A549 (cell line): ENCODE measurements around the gene UNC5C.

ENCODE experiments used
- CHD2 ChIP-seq: fragments of 150-350 bp; IDR thresholded peaks from 2 replicates; pipeline ENCODE4 v1.6.1; 2014; ENCODE audit warnings: low read length; ENCODE audit not compliant: partially characterized antibody
- HOXA7 ChIP-seq: fragments of 250-450 bp; sonication (Bioruptor Pico); IDR thresholded peaks from 2 replicates; pipeline ENCODE4 v1.5.0; 2020; ENCODE audit warnings: mild to moderate bottlenecking, moderate library complexity
- PHF8 ChIP-seq: fragments of 200-600 bp; sonication (generic); IDR thresholded peaks from 2 replicates; pipeline ENCODE4 v1.6.1; 2016; ENCODE audit warnings: low read depth, mild to moderate bottlenecking, antibody characterized with exemption, moderate library complexity, borderline replicate concordance
- POLR2A ChIP-seq: IDR thresholded peaks from 2 replicates; pipeline ENCODE4 v1.6.1; 2012; ENCODE audit warnings: mild to moderate bottlenecking, low read length
- POLR2AphosphoS2 ChIP-seq: conservative IDR thresholded peaks from 2 replicates; pipeline ENCODE4 v1.6.1; 2012; ENCODE audit warnings: low read length, improper control_type of control experiment, inconsistent platforms
- RFX5 ChIP-seq: fragments of 450-650 bp; IDR thresholded peaks from 2 replicates; pipeline ENCODE4 v1.7.1; 2014; ENCODE audit warnings: antibody characterized with exemption, mild to moderate bottlenecking, moderate library complexity
- ZC3H11A ChIP-seq: fragments of 450-650 bp; IDR thresholded peaks from 2 replicates; pipeline ENCODE4 v1.6.1; 2014; ENCODE audit warnings: antibody characterized with exemption, mild to moderate bottlenecking
- ZFP36 ChIP-seq: fragments of 450-650 bp; IDR thresholded peaks from 2 replicates; pipeline ENCODE4 v1.6.1; 2014; ENCODE audit warnings: borderline replicate concordance; ENCODE audit not compliant: partially characterized antibody
- TF ChIP-seq, protein P1 (sequence below): fragments of >200 bp; sonication (Bioruptor Twin); formaldehyde crosslinking; IDR thresholded peaks from 3 replicates; pipeline ENCODE4 v1.5.1; 2016
- TF ChIP-seq, protein P2 (sequence below): fragments of >200 bp; sonication (Bioruptor Twin); formaldehyde crosslinking; IDR thresholded peaks from 3 replicates; pipeline ENCODE4 v1.6.1; 2016
- TF ChIP-seq, protein P3 (sequence below): fragments of 200-600 bp; sonication (generic); IDR thresholded peaks from 2 replicates; pipeline ENCODE4 v1.6.1; 2016; ENCODE audit warnings: antibody characterized with exemption, mild to moderate bottlenecking, moderate library complexity
- TF ChIP-seq, protein P4 (sequence below): IDR thresholded peaks from 2 replicates; pipeline ENCODE4 v1.6.1; 2012

DNA sequence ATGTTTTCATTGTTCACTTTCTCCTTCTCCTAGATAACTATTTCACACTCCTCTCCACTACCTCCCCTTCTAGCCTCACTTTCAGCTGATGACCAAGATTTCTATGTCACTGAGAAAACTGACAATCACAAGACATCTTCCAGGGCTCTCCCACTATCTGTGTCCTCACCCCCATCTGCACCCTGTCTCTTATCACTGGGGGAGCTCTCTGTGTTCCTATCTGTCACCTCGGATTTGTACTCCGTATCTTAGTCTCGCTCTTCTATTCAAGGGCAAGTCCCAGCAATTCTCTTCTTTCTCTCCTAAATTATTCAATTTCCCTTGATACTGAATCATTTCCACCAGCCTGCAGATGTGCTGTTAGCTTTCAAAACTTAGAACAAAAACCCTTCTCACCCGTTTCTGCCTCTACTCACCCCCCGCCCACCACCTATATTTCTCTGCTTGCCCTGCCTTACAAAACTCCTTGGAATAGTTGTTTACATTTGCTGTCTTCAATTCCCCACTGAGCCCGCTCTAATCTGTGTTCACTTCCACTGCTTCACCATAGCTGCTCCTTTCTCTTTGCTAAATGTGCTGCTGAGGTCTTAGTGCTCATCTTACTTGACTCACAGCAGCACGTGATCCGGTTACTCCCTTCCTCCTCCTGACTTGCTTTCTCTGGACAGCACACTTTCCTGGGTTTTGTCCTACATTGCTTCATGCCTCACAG lies 293.2 kb downstream of the UNC5C start:
- no peak for TF ChIP-seq ZC3H11A
- TF ChIP-seq POLR2AphosphoS2: no peak
- no peak for TF ChIP-seq RFX5
- no peak for TF ChIP-seq POLR2A
- TF ChIP-seq, protein P1, sequence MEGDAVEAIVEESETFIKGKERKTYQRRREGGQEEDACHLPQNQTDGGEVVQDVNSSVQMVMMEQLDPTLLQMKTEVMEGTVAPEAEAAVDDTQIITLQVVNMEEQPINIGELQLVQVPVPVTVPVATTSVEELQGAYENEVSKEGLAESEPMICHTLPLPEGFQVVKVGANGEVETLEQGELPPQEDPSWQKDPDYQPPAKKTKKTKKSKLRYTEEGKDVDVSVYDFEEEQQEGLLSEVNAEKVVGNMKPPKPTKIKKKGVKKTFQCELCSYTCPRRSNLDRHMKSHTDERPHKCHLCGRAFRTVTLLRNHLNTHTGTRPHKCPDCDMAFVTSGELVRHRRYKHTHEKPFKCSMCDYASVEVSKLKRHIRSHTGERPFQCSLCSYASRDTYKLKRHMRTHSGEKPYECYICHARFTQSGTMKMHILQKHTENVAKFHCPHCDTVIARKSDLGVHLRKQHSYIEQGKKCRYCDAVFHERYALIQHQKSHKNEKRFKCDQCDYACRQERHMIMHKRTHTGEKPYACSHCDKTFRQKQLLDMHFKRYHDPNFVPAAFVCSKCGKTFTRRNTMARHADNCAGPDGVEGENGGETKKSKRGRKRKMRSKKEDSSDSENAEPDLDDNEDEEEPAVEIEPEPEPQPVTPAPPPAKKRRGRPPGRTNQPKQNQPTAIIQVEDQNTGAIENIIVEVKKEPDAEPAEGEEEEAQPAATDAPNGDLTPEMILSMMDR: no peak
- TF ChIP-seq, protein P2, sequence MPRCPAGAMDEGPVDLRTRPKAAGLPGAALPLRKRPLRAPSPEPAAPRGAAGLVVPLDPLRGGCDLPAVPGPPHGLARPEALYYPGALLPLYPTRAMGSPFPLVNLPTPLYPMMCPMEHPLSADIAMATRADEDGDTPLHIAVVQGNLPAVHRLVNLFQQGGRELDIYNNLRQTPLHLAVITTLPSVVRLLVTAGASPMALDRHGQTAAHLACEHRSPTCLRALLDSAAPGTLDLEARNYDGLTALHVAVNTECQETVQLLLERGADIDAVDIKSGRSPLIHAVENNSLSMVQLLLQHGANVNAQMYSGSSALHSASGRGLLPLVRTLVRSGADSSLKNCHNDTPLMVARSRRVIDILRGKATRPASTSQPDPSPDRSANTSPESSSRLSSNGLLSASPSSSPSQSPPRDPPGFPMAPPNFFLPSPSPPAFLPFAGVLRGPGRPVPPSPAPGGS: no peak
- TF ChIP-seq, protein P3, sequence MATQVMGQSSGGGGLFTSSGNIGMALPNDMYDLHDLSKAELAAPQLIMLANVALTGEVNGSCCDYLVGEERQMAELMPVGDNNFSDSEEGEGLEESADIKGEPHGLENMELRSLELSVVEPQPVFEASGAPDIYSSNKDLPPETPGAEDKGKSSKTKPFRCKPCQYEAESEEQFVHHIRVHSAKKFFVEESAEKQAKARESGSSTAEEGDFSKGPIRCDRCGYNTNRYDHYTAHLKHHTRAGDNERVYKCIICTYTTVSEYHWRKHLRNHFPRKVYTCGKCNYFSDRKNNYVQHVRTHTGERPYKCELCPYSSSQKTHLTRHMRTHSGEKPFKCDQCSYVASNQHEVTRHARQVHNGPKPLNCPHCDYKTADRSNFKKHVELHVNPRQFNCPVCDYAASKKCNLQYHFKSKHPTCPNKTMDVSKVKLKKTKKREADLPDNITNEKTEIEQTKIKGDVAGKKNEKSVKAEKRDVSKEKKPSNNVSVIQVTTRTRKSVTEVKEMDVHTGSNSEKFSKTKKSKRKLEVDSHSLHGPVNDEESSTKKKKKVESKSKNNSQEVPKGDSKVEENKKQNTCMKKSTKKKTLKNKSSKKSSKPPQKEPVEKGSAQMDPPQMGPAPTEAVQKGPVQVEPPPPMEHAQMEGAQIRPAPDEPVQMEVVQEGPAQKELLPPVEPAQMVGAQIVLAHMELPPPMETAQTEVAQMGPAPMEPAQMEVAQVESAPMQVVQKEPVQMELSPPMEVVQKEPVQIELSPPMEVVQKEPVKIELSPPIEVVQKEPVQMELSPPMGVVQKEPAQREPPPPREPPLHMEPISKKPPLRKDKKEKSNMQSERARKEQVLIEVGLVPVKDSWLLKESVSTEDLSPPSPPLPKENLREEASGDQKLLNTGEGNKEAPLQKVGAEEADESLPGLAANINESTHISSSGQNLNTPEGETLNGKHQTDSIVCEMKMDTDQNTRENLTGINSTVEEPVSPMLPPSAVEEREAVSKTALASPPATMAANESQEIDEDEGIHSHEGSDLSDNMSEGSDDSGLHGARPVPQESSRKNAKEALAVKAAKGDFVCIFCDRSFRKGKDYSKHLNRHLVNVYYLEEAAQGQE: no peak
- no peak for TF ChIP-seq ZFP36
- TF ChIP-seq, protein P4, sequence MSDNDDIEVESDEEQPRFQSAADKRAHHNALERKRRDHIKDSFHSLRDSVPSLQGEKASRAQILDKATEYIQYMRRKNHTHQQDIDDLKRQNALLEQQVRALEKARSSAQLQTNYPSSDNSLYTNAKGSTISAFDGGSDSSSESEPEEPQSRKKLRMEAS: no peak
- no peak for TF ChIP-seq HOXA7 (CRISPR knock-in tag)
- no peak for TF ChIP-seq PHF8
- no peak for TF ChIP-seq CHD2
